Hepatocyte (in vitro differentiated cells): ENCODE results near the gene BRD3OS. TPM values are rescaled to one million over a fixed set of nuclear protein-coding genes. Genes with fewer than 3 reads are reported as not detected.
"Not testable (repeated sequence)": the region's sequence is repeated elsewhere in the genome, so short reads cannot be mapped to it uniquely, and the experiment has no call there.

Experiments used
- DNase-seq: peaks from one replicate; pipeline ENCODE4 v3.0.0-alpha.2; 2016; ENCODE audit warnings: low spot score
- H2AFZ ChIP-seq: fragments of 200-600 bp; sonication (generic); 2 replicates; pipeline ENCODE4 v1.6.0; 2016; ENCODE audit warnings: antibody characterized with exemption, mild to moderate bottlenecking
- H3K27ac ChIP-seq: fragments of 200-600 bp; sonication (generic); 2 replicates; pipeline ENCODE4 v1.5.1; 2016; ENCODE audit warnings: mild to moderate bottlenecking
- H3K27me3 ChIP-seq: fragments of 200-600 bp; sonication (generic); 2 replicates; pipeline ENCODE4 v1.6.1; 2016
- H3K36me3 ChIP-seq: fragments of 200-600 bp; sonication (generic); replicated peaks from 2 replicates; pipeline ENCODE4 v1.5.1; 2016; ENCODE audit warnings: low read depth; ENCODE audit not compliant: insufficient read depth
- H3K4me1 ChIP-seq: fragments of 200-600 bp; sonication (generic); 2 replicates; pipeline ENCODE4 v1.5.1; 2016; ENCODE audit warnings: mild to moderate bottlenecking, moderate library complexity; ENCODE audit not compliant: insufficient read depth
- H3K4me2 ChIP-seq: fragments of 200-600 bp; sonication (generic); 2 replicates; pipeline ENCODE4 v1.6.0; 2016
- H3K4me3 ChIP-seq: fragments of 200-600 bp; sonication (generic); 2 replicates; pipeline ENCODE4 v1.5.1; 2016; ENCODE audit warnings: mild to moderate bottlenecking
- H3K79me2 ChIP-seq: fragments of 200-600 bp; sonication (generic); 2 replicates; pipeline ENCODE4 v1.6.0; 2017; ENCODE audit warnings: mild to moderate bottlenecking
- H3K9me2 ChIP-seq: fragments of 200-600 bp; sonication (generic); replicated peaks from 2 replicates; pipeline ENCODE4 v1.6.0; 2017; ENCODE audit warnings: mild to moderate bottlenecking; ENCODE audit not compliant: insufficient read depth
- H3K9me3 ChIP-seq: fragments of 200-600 bp; sonication (generic); 2 replicates; pipeline ENCODE4 v1.5.1; 2016; ENCODE audit warnings: low read depth, mild to moderate bottlenecking
- H4K20me1 ChIP-seq: fragments of 200-600 bp; sonication (generic); 2 replicates; pipeline ENCODE4 v1.6.0; 2016; ENCODE audit warnings: mild to moderate bottlenecking; ENCODE audit not compliant: insufficient read depth, poor library complexity, severe bottlenecking
- CTCF ChIP-seq: fragments of 200-600 bp; sonication (generic); IDR thresholded peaks from 2 replicates; pipeline ENCODE4 v1.5.1; 2016; ENCODE audit warnings: antibody characterized with exemption, mild to moderate bottlenecking; ENCODE audit not compliant: poor library complexity
- EZH2 ChIP-seq: fragments of 200-600 bp; sonication (generic); IDR thresholded peaks from 2 replicates; pipeline ENCODE4 v1.6.1; 2016; ENCODE audit warnings: antibody characterized with exemption, mild to moderate bottlenecking, borderline replicate concordance
- EZH2phosphoT487 ChIP-seq: fragments of 200-600 bp; sonication (generic); IDR thresholded peaks from one replicate; pipeline ENCODE4 v1.6.1; 2018; ENCODE audit warnings: antibody characterized with exemption, mild to moderate bottlenecking, low read depth, moderate library complexity; ENCODE audit not compliant: unreplicated experiment, severe bottlenecking
- WGBS: methylation state at CpG from one replicate; pipeline ENCODE4 v1.1.6; 2016; ENCODE audit warnings: low lambda C conversion rate; ENCODE audit errors: missing lambda C conversion rate; 5-methylcytosine and 5-hydroxymethylcytosine counted together
- polyA plus RNA-seq: library from polyadenylated mRNA; unstranded; fragments of >200 nt; fragmentation: Nextera tagmentation; extraction: Ambion mirVana; gene quantifications from 2 replicates; pipeline ENCODE4 v1.2.1, GENCODE V29; 2016
- total RNA-seq: library from RNA; depleted of rRNA; stranded (reverse); fragments of >200 nt; gene quantifications from 2 replicates; pipeline ENCODE4 v1.2.3, GENCODE V29; 2014

The BRD3OS gene
- total and polyA plus RNA-seq, 2 experiments from 2014 or later, result 13.4 to 14.9 TPM

- Histone ChIP-seq H3K79me2 (peaks cover 10% of the 10 kb centered on the region), H3K4me3 (no peak overlapping the region), H3K4me1 (no peaks in the 10 kb centered on the region), H3K27me3 (peaks cover 12% of the 10 kb centered on the region), H3K9me2 (no peaks in the 10 kb centered on the region), H3K9me3 (no peaks in the 10 kb centered on the region), H4K20me1 (peaks cover 9% of the 10 kb centered on the region), H3K4me2 (no peak overlapping the region), H3K27ac (no peak overlapping the region), H3K36me3 (no peaks in the 10 kb centered on the region), H2AFZ (no peak overlapping the region)
- WGBS, result 87% methylated on average over 12 of the region's 12 CpGs
- TF ChIP-seq EZH2 (no peak), CTCF (no peak), EZH2phosphoT487 (no peak)
- no peak for DNase-seq
Observed at GRCh38 chr9:134071149-134071548, 45.9 kb downstream of the BRD3OS start.

- H3K27me3 ChIP-seq, result peaks cover 12% of the 10 kb centered on the region
- H3K9me3 ChIP-seq, H3K27ac ChIP-seq, H3K9me2 ChIP-seq, H3K4me2 ChIP-seq, H3K4me1 ChIP-seq, DNase-seq, H3K4me3 ChIP-seq, H2AFZ ChIP-seq, H4K20me1 ChIP-seq, H3K79me2 ChIP-seq, H3K36me3 ChIP-seq: not testable (repeated sequence)
- 82% methylated on average over 7 of the region's 7 CpGs for WGBS
Observed at GRCh38 chr9:134072683-134073082, 47.4 kb downstream of the BRD3OS start.

GRCh38 chr9:134073500-134073899 is 48.2 kb downstream of the BRD3OS start:
- 84% methylated on average over 6 of the region's 6 CpGs for WGBS
- Histone ChIP-seq H3K36me3 (no peaks in the 10 kb centered on the region), H3K4me3 (no peak overlapping the region), H2AFZ (no peak overlapping the region), H4K20me1 (no peaks in the 10 kb centered on the region), H3K79me2 (no peaks in the 10 kb centered on the region), H3K4me2 (no peak overlapping the region), H3K4me1 (no peaks in the 10 kb centered on the region), H3K27me3 (peaks cover 12% of the 10 kb centered on the region), H3K27ac (no peak overlapping the region), H3K9me2 (no peaks in the 10 kb centered on the region), H3K9me3 (no peaks in the 10 kb centered on the region)
- DNase-seq, result no peak
- TF ChIP-seq CTCF, result no peak
- no peak for TF ChIP-seq EZH2phosphoT487
- no peak for TF ChIP-seq EZH2

DNA sequence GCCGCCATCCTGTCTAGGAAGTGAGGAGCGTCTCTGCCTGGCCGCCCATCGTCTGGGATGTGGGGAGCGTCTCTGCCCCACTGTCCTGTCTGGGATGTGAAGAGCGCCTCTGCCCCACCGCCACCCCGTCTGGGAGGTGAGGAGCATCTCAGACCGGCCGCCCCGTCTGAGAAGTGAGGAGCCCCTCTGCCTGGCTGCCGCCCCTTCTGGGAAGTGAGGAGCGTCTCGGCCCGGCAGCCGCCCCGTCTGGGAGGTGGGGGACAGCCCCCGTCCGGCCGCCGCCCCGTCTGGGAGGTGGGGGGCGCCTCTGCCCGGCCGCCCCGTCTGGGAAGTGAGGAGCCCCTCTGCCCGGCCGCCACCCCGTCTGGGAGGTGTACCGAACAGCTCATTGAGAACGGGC is 50.4 kb downstream of the BRD3OS start:
- not testable (repeated sequence) for DNase-seq, H3K9me2 ChIP-seq, H4K20me1 ChIP-seq, H3K27ac ChIP-seq, H3K79me2 ChIP-seq, H3K27me3 ChIP-seq, H3K4me3 ChIP-seq, H3K9me3 ChIP-seq, H3K4me1 ChIP-seq, H3K36me3 ChIP-seq, H2AFZ ChIP-seq, H3K4me2 ChIP-seq
- 98% methylated on average over 9 of the region's 31 CpGs for WGBS

DNA sequence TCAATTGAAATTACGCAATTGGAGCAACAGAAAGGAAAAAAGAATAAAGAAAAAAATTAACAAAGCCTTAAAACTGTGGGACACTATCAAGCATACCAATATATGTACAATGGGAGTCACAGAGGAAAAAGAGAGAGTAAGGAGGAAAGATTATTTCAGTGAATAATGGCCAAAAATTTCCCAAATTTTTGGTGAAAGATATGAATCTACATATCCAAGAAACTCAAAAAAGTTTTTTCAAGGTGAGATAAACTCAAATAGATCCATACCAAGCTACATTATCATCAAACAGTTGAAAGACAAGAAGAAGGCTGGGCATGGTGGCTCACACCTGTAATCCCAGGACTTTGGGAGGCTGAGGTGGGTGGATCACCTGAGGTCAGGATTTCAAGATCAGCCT is 51.4 kb downstream of the BRD3OS start:
- TF ChIP-seq EZH2phosphoT487 (no peak), EZH2 (no peak), CTCF (no peak)
- H3K9me2 ChIP-seq, result no peaks in the 10 kb centered on the region
- no peaks in the 10 kb centered on the region for H3K27me3 ChIP-seq
- no peaks in the 10 kb centered on the region for H3K4me1 ChIP-seq
- H3K9me3 ChIP-seq, result no peaks in the 10 kb centered on the region
- no peak overlapping the region for H3K4me3 ChIP-seq
- no peak overlapping the region for H3K4me2 ChIP-seq
- no peaks in the 10 kb centered on the region for H3K79me2 ChIP-seq
- H4K20me1 ChIP-seq, result no peaks in the 10 kb centered on the region
- H2AFZ ChIP-seq, result no peak overlapping the region
- no peak for DNase-seq
- no peak overlapping the region for H3K27ac ChIP-seq
- WGBS, result 0% methylated on average over 1 of the region's 1 CpG
- H3K36me3 ChIP-seq, result no peaks in the 10 kb centered on the region
